GM19372 (cell line): ENCODE results near the gene TBC1D3I.
"Not testable (repeated sequence)": the region's sequence is repeated elsewhere in the genome, so short reads cannot be mapped to it uniquely, and the experiment has no call there.

Source experiments
- ATAC-seq: cut with Tn5 transposase; IDR thresholded peaks from one replicate; pipeline ENCODE4 v1.9.1; 2021; ENCODE audit warnings: mild to moderate bottlenecking, low read depth, moderate library complexity; ENCODE audit not compliant: unreplicated experiment

TBC1D3I gene

GRCh38 chr17:36264470-36264869 is at the start of gene TBC1D3I:
Gene TBC1D3I, minus strand, starts transcription at chr17:36264570. Its CDS starts 1,585 bp downstream, at chr17:36262985.
- not testable (repeated sequence) for ATAC-seq

DNA sequence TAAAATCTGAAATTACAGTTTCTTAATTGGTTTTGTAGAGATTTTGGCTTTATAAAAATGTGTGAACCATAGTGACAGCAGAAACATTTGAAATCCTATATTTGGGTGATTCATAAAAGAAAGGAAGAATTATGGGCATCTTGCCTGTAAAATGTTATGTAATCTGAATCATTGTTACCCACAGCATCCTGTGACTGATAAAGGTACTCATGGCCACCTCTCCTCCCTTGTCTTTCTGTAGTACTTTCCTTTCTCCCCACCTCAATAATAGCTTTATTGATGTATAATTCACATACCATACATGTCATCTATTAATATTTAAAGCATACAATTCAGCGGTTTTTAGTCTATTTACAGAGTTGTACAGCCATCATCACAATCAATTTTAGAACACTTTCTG is 30.8 kb upstream of the TBC1D3I start:
- ATAC-seq: not testable (repeated sequence)

DNA sequence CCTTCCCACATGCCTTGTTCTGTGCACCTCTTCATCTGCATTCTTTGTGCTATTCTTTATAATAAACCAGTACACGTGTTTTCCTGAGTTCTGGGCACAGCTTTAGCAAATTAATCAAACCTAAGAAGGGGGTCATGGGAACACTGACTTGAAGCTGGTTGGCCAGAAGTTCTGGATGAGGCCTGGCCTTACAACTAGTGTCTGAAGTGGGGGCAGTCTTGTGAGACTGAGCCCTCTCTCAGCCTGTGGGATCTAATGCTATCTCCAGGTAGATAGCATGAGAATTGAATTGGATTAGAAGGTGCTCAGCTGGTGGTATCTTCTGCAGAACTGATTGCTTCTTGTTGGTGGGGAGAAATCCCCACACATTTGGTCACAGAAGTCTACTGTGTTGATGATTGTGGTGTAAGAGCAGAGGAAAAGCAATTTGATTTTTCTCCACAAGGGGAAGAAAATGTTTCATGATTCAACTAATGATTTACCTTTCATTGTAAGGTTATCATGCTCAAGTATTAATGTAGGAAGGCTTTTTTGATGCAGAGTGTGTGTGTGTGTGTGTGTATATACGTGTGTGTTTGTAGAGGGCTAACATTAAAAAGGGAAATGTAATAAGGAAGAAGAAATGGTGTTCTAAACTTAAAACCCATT is 25.7 kb upstream of the TBC1D3I start:
- not testable (repeated sequence) for ATAC-seq

DNA sequence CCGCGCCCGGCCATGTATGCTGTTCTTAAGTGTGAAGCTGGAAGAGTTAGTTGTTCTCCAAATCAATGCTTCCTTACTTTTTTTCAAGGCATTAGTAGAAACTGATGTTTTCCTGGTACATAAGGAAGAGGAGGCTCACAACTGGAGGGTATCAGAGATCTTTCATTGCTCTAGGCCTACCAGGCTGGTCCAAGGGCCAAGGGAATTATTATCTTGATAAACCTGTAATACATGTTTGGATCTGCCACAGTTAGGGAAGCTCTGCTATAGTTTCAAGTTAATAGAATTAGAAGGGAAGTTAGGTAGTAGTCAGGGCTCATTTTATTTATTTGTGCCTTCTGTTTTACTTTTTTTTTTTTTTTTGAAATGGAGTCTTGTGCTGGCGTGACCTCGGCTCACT is 19.8 kb upstream of the TBC1D3I start:
- not testable (repeated sequence) for ATAC-seq

- not testable (repeated sequence) for ATAC-seq
Measured at GRCh38 chr17:36283256-36283655, 18.9 kb upstream of the TBC1D3I start.

- not testable (repeated sequence) for ATAC-seq
Measured at GRCh38 chr17:36242046-36242445, 22.3 kb downstream of the TBC1D3I start.

- not testable (repeated sequence) for ATAC-seq
Measured at GRCh38 chr17:36229644-36230043, 34.7 kb downstream of the TBC1D3I start.

GRCh38 chr17:36222967-36223366 is 41.4 kb downstream of the TBC1D3I start:
- ATAC-seq: not testable (repeated sequence)

DNA sequence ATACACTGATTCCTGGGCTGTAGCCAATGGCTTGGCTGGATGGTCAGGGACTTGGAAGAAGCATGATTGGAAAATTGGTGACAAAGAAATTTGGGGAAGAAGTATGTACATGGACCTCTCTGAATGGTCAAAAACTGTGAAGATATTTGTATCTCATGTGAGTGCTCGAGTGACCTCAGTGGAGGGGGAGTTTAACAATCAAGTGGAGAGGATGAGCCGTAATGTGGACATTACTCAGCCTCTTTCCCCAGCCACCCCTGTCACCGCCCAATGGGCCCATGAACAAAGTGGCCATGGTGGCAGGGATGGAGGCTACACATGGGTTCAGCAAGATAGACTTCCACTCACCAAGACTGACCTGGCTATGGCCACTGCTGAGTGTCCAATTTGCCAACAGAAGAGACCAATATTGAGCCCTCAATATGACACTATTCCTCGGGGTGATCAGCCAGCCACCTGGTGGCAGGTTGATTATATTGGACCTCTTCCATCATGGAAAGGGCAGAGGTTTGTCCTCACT is 42.7 kb downstream of the TBC1D3I start:
- not testable (repeated sequence) for ATAC-seq

- not testable (repeated sequence) for ATAC-seq
Measured at GRCh38 chr17:36220737-36221580, 43.4 kb downstream of the TBC1D3I start.

- ATAC-seq: not testable (repeated sequence)
Measured at GRCh38 chr17:36219556-36219955, 44.8 kb downstream of the TBC1D3I start.

GRCh38 chr17:36215406-36216308 is 48.7 kb downstream of the TBC1D3I start:
- not testable (repeated sequence) for ATAC-seq

- no peak for ATAC-seq
Measured at GRCh38 chr17:36214918-36215317, 49.5 kb downstream of the TBC1D3I start.

GRCh38 chr17:36213695-36214094 is 50.7 kb downstream of the TBC1D3I start:
- ATAC-seq: no peak

- no peak for ATAC-seq
Measured at GRCh38 chr17:36212966-36213365, 51.4 kb downstream of the TBC1D3I start.

DNA sequence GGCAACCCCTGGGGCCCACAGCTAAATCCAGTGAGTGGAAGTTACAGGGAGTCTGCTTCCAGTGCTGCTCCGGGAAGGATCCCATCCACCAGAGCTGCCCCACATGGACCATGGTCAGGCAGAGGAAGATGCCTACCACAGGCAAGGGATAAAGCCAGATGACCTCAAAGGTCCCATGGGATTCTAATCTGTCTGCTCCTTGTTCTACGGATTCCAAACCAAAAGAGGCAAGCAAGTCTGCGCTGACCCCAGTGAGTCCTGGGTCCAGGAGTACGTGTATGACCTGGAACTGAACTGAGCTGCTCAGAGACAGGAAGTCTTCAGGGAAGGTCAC is 52.1 kb downstream of the TBC1D3I start:
- ATAC-seq: no peak

DNA sequence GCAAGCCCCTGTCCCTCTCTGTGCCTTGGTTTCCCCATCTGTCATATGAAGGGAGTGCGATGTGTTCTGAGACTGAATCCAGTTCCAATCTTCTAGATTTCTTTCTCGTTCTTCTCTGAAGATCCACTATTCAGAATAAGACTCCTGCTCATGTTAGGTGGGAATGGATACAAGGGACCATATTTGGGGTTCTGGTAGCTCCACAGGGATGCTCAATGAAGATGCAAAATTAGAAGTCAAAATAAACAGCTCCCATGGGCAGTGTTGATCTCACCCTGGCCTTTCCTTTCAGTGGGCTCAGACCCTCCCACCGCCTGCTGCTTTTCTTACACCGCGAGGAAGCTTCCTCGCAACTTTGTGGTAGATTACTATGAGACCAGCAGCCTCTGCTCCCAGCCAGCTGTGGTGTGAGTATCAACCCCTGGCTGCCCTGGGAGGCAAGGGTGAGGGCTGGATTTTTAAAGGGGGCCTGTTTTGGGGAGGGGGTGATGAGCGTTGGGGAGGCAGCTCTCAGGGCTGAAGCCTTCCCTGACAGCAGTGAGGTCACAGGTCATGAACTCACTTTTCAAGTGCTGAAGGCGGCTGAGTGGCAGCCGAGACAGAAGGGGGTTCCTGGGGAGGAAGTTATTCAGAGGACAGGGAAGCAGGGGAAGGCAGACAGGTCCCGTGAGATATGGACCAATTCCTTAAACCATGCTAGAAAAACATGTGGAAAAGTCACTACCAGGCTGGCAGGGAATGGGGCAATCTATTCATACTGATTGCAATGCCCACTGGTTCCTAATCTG is 52.7 kb downstream of the TBC1D3I start:
- not testable (repeated sequence) for ATAC-seq

- peak; percentile 70 for ATAC-seq
Measured at GRCh38 chr17:36210439-36211211, 53.7 kb downstream of the TBC1D3I start, which contains the start of gene CCL4L2. Gene CCL4L2, plus strand, starts transcription at chr17:36211063.

GRCh38 chr17:36209575-36209974 is 54.8 kb downstream of the TBC1D3I start:
- no peak for ATAC-seq
